CD1c-positive myeloid dendritic cell (primary cell): ENCODE measurements around the gene TTC33.

Experiments used
- DNase-seq: peaks from one replicate; pipeline ENCODE4 v3.0.0-alpha.2; 2016; ENCODE audit errors: extremely low spot score

The TTC33 gene

DNA sequence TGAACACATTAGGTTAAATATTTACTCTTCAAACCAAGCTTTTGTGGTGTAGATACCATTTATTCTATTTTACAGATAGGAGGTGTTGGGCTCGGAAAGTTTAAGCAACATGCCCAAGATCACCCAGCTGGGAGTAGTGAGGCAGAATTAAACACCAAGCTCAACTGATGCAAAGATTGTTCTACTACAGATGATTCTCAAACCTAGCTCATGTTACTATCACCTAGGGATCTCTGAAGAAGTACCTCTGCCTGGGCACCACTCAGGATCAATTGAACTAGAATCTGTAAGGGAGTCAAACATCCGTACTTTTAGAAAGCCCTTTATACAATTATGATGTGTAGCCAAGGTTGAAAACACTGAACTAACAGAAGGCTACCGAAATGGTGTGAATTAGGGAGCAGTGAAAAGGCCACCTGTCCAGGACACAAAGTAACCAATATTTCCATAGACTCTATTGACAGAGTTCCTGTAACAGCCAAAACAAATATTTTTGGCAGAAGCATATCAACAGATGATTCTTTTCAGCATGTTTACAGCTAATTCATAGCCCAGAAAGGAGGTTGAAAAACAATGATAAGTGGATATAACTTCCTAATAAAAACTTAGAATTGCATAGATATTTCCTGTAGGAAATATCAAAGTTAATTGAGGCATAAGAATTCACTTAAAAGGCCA, 234.5 kb downstream of the TTC33 start:
- DNase-seq = no peak

DNA sequence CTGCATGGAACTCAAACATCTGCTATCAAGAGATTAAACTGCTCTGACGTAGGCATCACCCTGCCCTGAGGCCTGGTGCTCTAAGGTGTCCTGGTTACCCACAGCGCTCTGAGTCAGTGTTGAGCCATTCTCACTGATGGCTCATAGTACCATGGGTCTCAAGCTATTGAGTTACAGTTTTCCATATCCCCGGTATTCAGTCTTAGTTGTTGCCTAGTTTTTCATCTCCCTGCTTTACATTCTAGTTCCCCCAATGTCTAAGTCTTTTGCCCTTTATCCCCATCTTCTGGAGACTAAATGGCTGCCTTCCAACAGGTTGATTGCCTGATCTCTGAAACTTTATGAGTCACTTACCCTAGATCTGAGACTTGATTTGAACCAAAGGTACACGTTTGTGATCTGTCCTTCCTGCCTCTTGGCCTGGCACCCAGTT, 237.3 kb downstream of the TTC33 start:
- no peak for DNase-seq

DNA sequence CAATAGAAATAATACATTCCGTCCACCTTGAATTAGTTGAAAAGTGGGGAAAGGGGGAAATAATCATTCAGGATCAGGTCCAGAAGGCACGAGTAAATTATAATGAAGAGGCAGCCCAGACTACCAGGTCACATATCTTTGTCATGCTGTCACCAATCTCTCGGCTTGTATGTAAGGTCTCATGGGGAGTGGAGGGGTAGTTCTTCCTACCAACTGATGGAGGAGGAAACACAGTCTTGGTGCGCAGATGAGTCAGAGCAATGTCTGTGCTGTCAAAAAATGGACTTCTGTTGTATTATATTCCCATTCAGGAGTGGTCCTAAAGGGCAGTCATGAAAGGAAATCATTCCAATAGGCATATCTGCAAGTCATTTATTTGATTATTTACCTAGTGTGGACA, 240.3 kb downstream of the TTC33 start:
- no peak for DNase-seq

DNA sequence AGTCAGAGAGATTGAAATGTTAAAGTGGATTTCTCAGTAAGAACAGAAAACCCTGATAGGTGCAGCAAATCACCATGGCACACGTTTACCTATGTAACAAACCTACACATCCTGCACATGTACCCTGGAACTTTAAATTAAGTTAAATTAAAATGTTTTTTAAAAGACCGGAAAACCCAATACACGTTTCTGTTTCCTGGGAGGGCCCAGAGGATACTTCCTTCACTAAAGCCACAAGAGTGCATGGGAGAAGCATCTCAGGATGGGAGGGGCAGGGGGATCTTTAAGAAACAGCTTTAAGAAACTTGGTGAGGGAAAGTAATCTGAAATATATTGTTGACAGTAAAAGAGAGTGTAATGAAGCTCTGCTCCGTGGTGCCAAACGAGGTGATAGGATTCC, 240.8 kb downstream of the TTC33 start:
- DNase-seq = no peak

DNA sequence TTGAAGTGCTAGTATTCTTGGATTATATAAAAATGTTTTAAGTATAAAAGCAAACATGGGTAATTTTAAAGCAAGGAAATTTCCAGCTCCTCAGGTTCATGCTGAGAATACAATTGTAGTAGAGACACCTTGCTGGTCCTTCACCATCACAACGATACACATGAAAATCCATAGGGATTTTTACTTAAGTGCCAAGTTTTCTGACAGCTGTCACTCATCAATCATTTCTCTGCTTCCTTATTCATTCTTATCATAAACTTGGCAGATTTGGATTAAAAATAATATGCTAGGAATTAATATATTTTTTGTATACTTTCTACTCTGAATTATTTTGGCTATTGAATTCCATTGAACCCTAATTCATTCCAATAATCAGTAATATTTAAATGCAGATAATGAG, 244.0 kb downstream of the TTC33 start:
- no peak for DNase-seq

DNA sequence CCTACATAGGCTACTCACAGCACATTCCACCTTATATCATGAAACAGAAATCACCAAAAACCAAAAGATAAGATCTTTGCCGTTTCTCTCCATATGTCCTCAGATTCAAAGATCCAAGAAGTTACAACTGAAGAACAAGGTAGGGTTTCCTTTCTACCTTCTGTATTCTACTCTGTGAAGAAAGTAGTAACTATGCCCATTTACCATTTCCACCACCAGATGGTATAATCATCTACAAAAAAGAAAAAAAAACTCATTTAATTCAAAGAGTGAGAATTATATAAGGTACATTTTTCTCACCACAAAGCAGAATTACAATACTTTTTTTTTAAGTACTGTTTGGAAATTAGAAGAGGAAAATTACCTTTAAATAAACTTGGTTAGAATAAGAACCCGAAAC, 248.7 kb downstream of the TTC33 start:
- DNase-seq = no peak

DNA sequence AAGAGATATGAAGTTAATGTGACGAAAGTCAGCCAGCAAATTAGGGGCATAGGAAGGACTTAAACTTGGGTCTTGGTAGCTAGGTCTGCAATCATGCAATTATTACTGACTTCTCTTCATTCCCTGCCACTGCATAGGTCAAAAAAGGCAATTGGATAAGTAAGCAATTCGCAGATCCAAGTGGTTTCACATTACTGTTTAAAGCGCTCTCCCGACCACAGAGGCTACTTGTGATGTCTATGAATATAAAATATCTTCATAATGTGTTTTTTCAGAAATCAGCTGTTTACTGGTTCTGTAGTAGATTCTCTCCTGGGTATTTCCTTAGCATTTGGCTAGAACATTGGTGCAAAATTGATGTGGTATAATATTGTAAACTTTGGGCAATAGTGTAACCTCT, 250.7 kb downstream of the TTC33 start:
- no peak for DNase-seq

DNA sequence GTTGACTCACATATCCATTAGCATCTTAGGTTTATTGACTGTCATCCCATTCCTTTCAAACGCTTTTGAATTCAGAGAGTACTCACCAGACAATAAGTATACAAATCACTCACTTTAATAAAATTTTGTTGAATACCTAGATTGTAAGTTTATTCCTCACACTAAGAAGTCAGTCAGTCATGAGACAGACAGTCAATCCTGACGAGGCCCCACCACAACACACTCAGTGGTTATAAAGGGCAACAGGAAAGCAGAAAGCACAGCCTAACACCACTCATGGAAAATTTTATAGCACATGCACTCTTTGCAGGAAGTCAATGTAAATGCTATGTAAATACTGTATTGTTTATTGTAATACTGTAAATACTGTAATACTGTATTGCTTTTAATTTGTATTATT, 252.3 kb downstream of the TTC33 start:
- peak; percentile 28 for DNase-seq

DNA sequence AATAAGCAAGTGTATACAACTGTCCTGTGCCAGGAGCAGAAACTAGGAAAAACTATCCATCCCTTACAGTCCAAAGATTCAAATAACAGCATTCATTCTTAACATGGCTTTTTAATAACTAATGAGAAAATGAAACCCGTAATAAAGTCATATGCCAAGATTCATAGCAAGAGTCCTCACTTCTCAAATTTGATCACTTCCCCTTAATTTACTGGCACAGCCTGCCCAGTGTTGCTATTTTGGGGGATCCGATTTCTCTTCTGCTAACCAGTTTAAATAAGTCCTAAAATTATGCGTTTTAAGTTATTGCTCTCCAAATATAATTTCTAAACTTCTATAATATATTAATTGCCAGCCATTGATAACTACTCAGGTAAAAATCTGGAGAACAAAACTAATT, 253.0 kb downstream of the TTC33 start:
- peak; percentile 79 for DNase-seq

DNA sequence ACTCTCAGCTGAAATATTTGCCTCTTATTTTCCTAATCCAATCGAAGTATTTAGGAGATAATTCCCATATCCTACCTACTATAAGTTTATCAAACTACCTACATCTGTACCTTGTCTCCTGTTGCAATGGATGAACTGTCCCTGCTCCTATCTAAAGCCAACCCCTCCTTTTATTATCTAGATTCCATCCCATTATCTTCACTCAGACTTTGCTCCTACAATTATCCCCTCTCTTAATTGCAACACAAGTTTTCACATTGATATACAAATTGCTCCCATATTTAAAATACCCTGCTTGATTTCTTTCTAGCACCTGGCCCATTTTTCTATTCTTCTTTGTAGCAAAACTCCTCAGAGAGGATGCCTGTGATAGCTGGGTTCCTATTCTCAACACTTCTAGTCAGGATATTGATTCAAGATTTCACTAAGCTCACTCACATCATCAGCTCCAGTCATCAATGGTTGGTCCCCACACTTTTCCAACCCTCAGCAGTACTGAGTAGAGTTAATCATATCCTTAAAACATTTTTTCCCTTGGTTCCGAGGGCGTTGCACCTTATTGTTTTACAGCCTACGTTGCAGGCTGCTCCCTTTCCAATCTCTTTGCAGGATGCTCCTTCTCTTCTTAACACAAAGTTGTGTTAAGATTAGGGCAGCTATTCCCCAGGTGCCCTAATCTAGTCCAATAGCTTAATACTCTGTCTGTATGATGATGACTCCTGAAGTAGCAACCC, 253.9 kb downstream of the TTC33 start:
- no peak for DNase-seq

DNA sequence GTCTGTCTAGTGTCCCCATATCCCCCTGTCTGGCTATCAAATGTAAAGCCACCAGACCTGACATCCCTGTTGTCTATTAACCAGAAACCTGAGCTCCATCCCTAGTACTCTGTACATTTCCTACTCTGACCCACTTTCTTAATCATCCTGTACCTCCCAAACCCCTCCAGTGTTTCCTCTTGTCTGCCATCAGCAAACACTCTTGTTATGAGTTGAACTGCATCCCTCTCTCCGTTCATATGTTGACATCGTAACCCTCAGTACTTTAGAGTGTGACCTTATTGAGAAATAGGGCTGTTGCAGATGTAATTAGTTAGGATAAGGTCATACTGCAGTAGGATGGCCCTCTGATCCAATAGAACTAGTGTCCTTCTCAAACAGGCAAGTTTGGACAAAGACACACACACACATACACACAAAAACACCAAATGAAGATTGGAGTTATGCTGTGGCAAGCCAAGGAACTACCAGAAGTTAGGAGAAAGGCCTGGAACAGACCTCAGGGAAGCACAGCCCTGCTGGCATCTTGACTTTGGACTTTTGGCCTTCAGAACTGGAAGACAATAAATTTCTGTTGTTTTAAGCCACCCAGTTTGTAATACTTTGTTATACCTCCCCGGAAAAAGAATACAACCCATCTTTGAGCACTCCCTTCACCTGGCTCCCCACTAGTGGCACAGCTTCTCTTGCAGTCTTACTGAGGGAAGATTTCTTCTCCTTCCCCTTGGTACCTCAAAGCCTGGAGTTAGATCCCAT, 256.1 kb downstream of the TTC33 start:
- no peak for DNase-seq

DNA sequence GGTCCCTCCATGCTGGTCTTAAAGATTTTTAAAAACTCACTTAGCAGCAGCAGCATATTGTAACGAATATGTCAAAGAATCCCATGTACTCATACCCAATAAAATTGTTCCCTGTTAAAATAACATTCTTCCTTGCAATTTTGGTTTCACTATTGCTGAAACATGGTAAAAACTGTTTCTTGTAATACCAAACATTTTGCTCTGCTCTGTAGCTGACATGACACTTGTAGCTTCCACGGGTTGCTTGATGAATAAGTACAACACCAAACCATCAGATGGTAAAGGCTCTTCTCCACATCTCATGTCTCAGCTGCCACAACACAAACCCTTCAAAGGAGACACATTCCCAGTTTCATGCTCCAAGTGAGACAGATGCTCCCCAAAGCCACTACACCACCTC, 256.8 kb downstream of the TTC33 start:
- DNase-seq = no peak

DNA sequence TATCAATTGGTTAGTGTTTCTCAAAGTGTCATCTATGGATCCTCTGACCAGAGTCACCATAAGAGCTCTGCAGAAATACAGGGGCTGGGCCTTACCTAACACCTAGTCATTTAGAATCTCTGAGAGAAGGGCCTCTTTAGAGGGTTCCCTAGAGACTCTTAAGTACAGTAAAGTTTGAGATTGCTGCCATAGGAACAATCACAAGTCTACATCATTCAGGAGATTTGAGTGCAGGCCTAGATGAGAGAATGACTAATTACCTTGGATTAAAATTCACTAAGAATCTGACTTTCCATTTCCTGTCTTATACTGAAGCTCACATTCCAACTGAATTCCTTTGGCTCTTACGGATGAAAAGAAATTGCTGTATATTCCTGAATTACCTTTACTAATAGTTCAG, 258.2 kb downstream of the TTC33 start:
- DNase-seq = no peak

DNA sequence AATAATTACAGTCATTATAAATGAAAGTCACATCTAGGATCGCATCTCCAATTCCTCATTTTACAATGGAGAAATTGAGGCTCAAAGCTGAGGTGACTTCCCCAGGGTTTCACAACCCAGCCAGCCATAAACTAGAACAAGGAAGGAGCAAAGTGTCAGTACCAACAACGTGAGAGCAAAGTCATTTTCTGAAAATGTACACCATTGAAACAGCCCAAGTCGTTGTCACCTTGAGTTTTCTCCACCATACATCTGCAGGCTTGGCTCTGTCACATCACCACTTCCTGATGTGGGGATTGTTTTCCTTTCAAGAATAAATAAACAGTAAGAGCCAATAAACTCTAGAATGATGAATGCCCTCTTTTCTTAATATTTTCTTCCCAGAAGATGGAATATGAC, 260.5 kb downstream of the TTC33 start:
- peak; percentile 63 for DNase-seq

DNA sequence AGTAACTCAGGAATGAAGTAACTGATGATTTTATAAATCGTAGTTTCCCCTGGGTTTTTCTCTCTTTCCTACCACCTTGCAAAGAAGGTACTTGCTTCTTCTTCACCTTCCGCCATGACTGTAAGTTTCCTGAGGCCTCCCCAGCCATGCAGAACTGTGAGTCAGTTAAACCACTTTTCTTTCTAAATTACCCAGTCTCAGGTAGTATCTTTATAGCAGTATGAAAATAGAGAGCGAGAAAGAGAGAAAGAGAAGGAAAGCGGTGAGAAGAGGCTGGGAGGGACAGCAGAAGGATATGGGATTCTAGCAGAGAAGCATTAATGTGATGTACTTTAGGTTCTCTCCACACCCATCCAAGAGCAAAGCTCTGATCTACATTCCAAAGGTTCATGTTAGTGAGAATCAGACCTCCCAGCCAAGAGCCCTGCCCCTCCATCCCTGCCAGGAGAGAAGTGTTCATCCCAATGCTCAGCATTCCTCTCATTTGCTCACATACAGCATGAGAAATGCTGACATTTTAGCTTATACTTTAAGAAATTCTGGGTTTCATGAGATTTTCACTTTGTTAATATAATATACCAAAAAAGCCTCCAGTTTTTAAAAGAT, 261.0 kb downstream of the TTC33 start:
- DNase-seq = no peak

DNA sequence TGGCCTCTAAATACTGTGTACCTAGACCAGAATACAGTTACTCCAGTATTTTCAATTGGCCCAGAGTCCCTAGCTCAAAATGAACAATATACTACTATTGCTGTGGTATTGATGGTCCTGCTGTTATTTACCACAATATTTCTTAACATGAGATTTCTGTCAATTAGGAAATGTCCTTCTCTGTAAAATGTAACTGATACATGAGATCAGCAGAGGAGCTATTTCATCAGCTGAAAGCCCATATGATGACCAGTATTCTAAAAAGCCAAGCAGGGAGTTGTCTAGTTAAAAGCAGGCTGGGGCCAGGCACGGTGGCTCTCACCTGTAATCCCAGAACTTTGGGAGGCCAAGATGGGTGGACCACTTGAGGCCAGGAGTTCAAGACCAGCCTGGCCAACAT, 263.7 kb downstream of the TTC33 start:
- no peak for DNase-seq

DNA sequence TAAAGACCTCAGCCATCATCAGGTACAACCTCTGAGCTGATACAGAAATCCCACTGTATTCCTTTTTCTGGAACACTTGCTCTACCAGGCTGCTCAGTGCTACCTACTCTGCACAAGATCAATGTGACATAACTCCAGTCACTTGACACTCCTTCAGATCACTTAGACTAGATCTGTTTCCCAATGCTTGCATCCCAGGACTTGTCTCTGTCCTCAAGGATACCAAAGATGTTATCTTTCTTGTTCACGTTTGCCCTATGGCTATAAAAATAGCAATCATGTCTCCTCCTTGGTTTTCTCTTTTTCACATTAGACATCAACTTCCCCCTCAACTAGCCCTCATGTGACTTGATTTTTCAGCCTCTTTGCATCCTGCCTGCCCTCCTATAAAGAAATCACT, 264.1 kb downstream of the TTC33 start:
- no peak for DNase-seq

DNA sequence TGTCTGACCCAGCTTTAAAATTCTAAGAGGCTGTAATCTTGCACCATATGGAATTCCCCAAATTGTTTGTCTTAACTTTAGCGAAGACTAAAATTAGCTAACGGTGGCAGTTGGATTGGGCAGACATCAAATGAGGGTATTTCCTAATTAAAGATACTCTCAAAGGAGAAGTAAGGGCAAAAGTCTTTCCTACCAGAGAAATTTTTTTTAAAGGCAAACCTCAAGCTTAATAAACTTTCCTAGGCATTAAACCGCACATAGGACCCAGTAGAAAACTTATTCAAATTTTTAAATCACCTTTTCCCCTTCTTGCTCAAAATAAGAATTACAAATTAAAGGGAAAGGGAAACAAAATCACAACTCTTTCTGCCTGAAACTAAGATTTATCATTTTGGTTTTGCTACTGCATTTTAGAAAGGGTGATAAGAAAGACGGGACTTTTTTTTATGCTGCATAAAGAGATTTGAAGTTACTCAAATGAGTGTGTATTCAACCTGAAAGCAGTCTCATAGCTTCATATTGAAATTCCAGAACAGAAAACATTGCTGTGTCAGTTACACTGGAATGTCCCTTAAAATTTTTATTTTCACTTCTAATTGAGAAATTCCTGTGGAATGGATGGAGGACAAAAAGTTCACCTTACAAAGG, 265.2 kb downstream of the TTC33 start:
- peak; percentile 74 for DNase-seq

DNA sequence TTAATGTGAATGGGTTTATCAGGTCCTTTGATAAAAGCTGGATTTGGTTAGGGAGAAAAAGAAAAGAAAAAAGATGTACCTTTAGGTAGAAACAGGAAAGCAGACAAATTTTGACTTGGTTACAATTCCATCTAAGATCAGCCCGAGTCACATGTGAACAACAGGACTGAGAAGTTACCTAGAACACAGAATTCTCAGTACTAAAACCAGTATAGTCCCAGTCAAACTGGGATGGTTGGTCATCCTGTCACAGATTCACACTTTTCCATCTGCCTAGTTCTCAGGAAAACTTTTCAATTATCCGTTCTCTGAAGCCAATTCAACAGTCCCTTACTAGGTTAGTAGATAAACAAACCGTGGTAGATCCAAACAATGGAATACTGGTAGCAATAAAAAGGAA, 266.3 kb downstream of the TTC33 start:
- no peak for DNase-seq

DNA sequence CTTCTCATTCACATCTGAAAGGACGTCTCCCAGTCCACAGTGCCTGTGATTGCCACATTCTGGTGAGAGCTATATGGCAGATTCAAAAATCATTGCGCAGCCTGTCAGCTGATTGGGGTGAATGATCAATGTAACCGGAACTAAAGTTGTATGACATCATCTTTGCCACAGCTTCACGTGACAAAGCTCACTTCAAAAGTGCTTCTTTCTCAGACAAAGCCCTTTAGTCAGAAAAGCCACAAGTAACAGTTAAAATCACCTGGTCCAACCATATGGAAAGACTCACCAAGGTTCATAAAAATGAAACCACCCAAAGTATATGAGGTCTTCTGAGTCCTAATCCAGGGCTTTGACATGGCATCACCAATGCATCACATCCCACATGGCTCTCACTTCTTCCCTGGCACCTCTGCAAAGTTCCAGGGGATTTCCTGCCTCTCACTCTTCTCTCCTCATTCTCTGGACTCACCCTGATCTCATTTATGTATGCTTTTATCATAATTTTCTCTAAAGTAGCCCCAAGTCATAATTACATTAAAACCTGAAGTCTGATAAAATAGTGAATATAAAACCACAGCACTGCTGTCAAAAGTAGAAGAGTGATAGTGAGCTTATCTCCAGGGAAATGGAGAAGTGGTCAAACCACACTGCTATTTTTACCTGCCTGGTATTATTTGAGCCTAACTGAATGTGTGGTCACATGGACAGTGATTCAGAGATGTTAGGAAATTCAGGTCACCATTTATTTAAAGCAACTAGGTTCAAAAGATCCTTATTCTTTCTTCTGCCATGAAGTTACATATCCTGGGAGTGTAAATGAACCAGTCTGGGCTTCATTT, 269.1 kb downstream of the TTC33 start:
- peak; percentile 93 for DNase-seq
